ENCODE results near the gene JAZF1. TPM values are rescaled to one million over a fixed set of nuclear protein-coding genes. Genes with fewer than 3 reads are reported as not detected.

Gene JAZF1
- total and polyA plus RNA-seq, 2 experiments from 2014 or later, result 13.8 to 19.6 TPM

GRCh38 chr7:27991006-27991528 is 189.5 kb downstream of the JAZF1 start:
- no peak overlapping the region for H2AFZ ChIP-seq

GRCh38 chr7:27976531-27976930 is 204.1 kb downstream of the JAZF1 start:
- Histone ChIP-seq H3K27me3 (replicated peaks; ENCODE audit: insufficient read depth) (no peaks in the 10 kb centered on the region), H3K4me1 (ENCODE audit: insufficient read depth) (no peaks in the 10 kb centered on the region), H4K20me1 (ENCODE audit: insufficient read depth) (no peaks in the 10 kb centered on the region), H3K36me3 (ENCODE audit: low read depth) (no peaks in the 10 kb centered on the region), H3F3A (ENCODE audit: insufficient read depth) (no peaks in the 10 kb centered on the region), H3K27ac (no peak overlapping the region), H3K4me2 (ENCODE audit: unreplicated experiment) (no peak overlapping the region), H3K79me2 (ENCODE audit: insufficient read depth) (peaks cover 14% of the 10 kb centered on the region), H3K4me3 (no peak overlapping the region), H3K9me2 (ENCODE audit: insufficient read depth) (no peaks in the 10 kb centered on the region), H3K9me3 (ENCODE audit: low read depth) (no peaks in the 10 kb centered on the region), H3K9ac (no peak overlapping the region), H2AFZ (no peak overlapping the region)
- TF ChIP-seq EZH2 (IDR thresholded peaks at IDR 0.05; ENCODE audit: insufficient read depth, poor library complexity, severe bottlenecking) (no peak), EZH2phosphoT487 (IDR thresholded peaks at IDR 0.05; ENCODE audit: insufficient read depth, low read depth) (no peak)
- DNase-seq, result no peak
- in situ Hi-C loops (cut with MboI), result no loop called here
- 98 to 100% methylated on average over 1 of the region's 1 CpG for WGBS, 2 experiments (ENCODE audit: low coverage in 1 of 2, low lambda C conversion rate in 2 of 2, missing lambda C conversion rate in 2 of 2)

More at GRCh38 chr7:27991006-27991528, 189.5 kb downstream of the JAZF1 start:
- Histone ChIP-seq H3K9me2 (ENCODE audit: insufficient read depth) (no peaks in the 10 kb centered on the region), H3K27me3 (replicated peaks; ENCODE audit: insufficient read depth) (no peaks in the 10 kb centered on the region), H4K20me1 (ENCODE audit: insufficient read depth) (no peaks in the 10 kb centered on the region; the same call in 1 of the 2 replicates), H3K36me3 (ENCODE audit: low read depth) (no peaks in the 10 kb centered on the region), H3K27ac (no peak overlapping the region), H3K4me3 (no peak overlapping the region), H3K4me1 (ENCODE audit: insufficient read depth) (peaks cover 11% of the 10 kb centered on the region), H3K79me2 (ENCODE audit: insufficient read depth) (peaks cover 6% of the 10 kb centered on the region; the same call in 1 of the 2 replicates), H3F3A (ENCODE audit: insufficient read depth) (peaks cover 14% of the 10 kb centered on the region; the same call in 1 of the 2 replicates), H3K4me2 (ENCODE audit: unreplicated experiment) (no peak overlapping the region), H3K9me3 (ENCODE audit: low read depth) (no peaks in the 10 kb centered on the region), H3K9ac (no peak overlapping the region)
- in situ Hi-C loops (cut with MboI), result no loop called here
- no peak for DNase-seq
- TF ChIP-seq EZH2phosphoT487 (IDR thresholded peaks at IDR 0.05; ENCODE audit: insufficient read depth, low read depth) (no peak), EZH2 (IDR thresholded peaks at IDR 0.05; ENCODE audit: insufficient read depth, poor library complexity, severe bottlenecking) (no peak)

- Histone ChIP-seq H3K4me1 (ENCODE audit: insufficient read depth) (no peaks in the 10 kb centered on the region), H3K9me2 (ENCODE audit: insufficient read depth) (no peaks in the 10 kb centered on the region), H3K4me3 (no peak overlapping the region), H2AFZ (no peak overlapping the region), H4K20me1 (ENCODE audit: insufficient read depth) (no peaks in the 10 kb centered on the region), H3K79me2 (ENCODE audit: insufficient read depth) (peaks cover 11% of the 10 kb centered on the region), H3K27me3 (replicated peaks; ENCODE audit: insufficient read depth) (no peaks in the 10 kb centered on the region), H3F3A (ENCODE audit: insufficient read depth) (no peaks in the 10 kb centered on the region), H3K9ac (no peak overlapping the region), H3K4me2 (ENCODE audit: unreplicated experiment) (no peak overlapping the region), H3K9me3 (ENCODE audit: low read depth) (no peaks in the 10 kb centered on the region), H3K27ac (no peak overlapping the region), H3K36me3 (ENCODE audit: low read depth) (no peaks in the 10 kb centered on the region)
- 98 to 99% methylated on average over 3 of the region's 3 CpGs for WGBS, 2 experiments (ENCODE audit: low coverage in 1 of 2, low lambda C conversion rate in 2 of 2, missing lambda C conversion rate in 2 of 2)
- in situ Hi-C loops (cut with MboI), result no loop called here
- DNase-seq, result no peak
- no peak for TF ChIP-seq EZH2 (IDR thresholded peaks at IDR 0.05; ENCODE audit: insufficient read depth, poor library complexity, severe bottlenecking)
- TF ChIP-seq EZH2phosphoT487 (IDR thresholded peaks at IDR 0.05; ENCODE audit: insufficient read depth, low read depth), result no peak
Observed at GRCh38 chr7:27973625-27974024, 207.0 kb downstream of the JAZF1 start.

GRCh38 chr7:27972276-27972675 is 208.3 kb downstream of the JAZF1 start:
- WGBS, 2 experiments (ENCODE audit: low coverage in 1 of 2, low lambda C conversion rate in 2 of 2, missing lambda C conversion rate in 2 of 2), result 92 to 100% methylated on average over 2 of the region's 2 CpGs
- Histone ChIP-seq H3K27ac (no peak overlapping the region), H3F3A (ENCODE audit: insufficient read depth) (no peaks in the 10 kb centered on the region), H3K27me3 (replicated peaks; ENCODE audit: insufficient read depth) (no peaks in the 10 kb centered on the region), H3K79me2 (ENCODE audit: insufficient read depth) (peaks cover 14% of the 10 kb centered on the region), H2AFZ (no peak overlapping the region), H3K9me2 (ENCODE audit: insufficient read depth) (no peaks in the 10 kb centered on the region), H4K20me1 (ENCODE audit: insufficient read depth) (no peaks in the 10 kb centered on the region), H3K9me3 (ENCODE audit: low read depth) (no peaks in the 10 kb centered on the region), H3K4me2 (ENCODE audit: unreplicated experiment) (no peak overlapping the region), H3K4me3 (no peak overlapping the region), H3K36me3 (ENCODE audit: low read depth) (no peaks in the 10 kb centered on the region), H3K4me1 (ENCODE audit: insufficient read depth) (no peaks in the 10 kb centered on the region), H3K9ac (no peak overlapping the region)
- no peak for DNase-seq
- no peak for TF ChIP-seq EZH2 (IDR thresholded peaks at IDR 0.05; ENCODE audit: insufficient read depth, poor library complexity, severe bottlenecking)
- TF ChIP-seq EZH2phosphoT487 (IDR thresholded peaks at IDR 0.05; ENCODE audit: insufficient read depth, low read depth), result no peak
- in situ Hi-C loops (cut with MboI), result no loop called here

All from GM23248 (cell line).